ENCODE results near the gene KIAA1671. TPM values are rescaled to one million over a fixed set of nuclear protein-coding genes. Genes with fewer than 3 reads are reported as not detected.
A peak's percentile ranks its signal among the peaks of the same experiment; 100 is the strongest.
"Not testable (repeated sequence)": the region's sequence is repeated elsewhere in the genome, so short reads cannot be mapped to it uniquely, and the experiment has no call there.

Gene KIAA1671
- total RNA-seq (0.02 and 0.05 TPM in 2 replicates), polyA plus RNA-seq (0.01 and 0.04 TPM in 2 replicates), polyA minus RNA-seq (0.07 TPM in 1 of 2 replicates, not detected in the other)
- total RNA-seq (2013) = 0.37 TPM

- Histone ChIP-seq H3K4me2 (replicated peaks; ENCODE audit: low read depth, low read length, poor library complexity, severe bottlenecking) (peak within 1 kb of the TSS; percentile 84), H3K79me2 (ENCODE audit: control insufficient read depth, insufficient read depth, low read length) (no peaks in the 10 kb centered on the region), H4K20me1 (ENCODE audit: control insufficient read depth, insufficient read depth, low read length, poor library complexity, severe bottlenecking) (no peaks in the 10 kb centered on the region), H3K36me3 (replicated peaks in 1 of 2; ENCODE audit: control extremely low read depth in 1 of 2, control insufficient read depth in 1 of 2, extremely low read depth in 1 of 2, insufficient read depth in 2 of 2, low read length in 1 of 2) (no peaks in the 10 kb centered on the region), H3K27ac (ENCODE audit: low read length in 2 of 2) (no peak within 1 kb of the TSS), H3K9me3 (ENCODE audit: control extremely low read depth in 1 of 3, control insufficient read depth in 2 of 3, insufficient read depth in 1 of 3, low read length in 2 of 3) (peaks cover 0 to 16% (median 0%) of the 10 kb centered on the region in 3 donors), H3K4me3 (ENCODE audit: control extremely low read depth in 1 of 5, extremely low read depth in 1 of 5, insufficient read depth in 1 of 5, low read depth in 2 of 5, low read length in 4 of 5) (peak within 1 kb of the TSS in 4 of 5 experiments; percentile 39 to 62 (median 51)), H3K4me1 (ENCODE audit: control insufficient read depth in 2 of 2, insufficient read depth in 2 of 2, low read length in 2 of 2) (peaks cover 13 to 15% of the 10 kb centered on the region in 2 donors), H3K27me3 (replicated peaks in 1 of 4; ENCODE audit: control extremely low read depth in 1 of 4, control insufficient read depth in 3 of 4, insufficient read depth in 4 of 4, low read length in 3 of 4) (peaks cover 0 to 63% (median 25%) of the 10 kb centered on the region in 4 experiments), H2AFZ (ENCODE audit: insufficient read depth, low read depth, low read length, poor library complexity, severe bottlenecking) (peak within 1 kb of the TSS; percentile 69), H3K9ac (ENCODE audit: low read length) (peak within 1 kb of the TSS; percentile 59)
- DNase-seq (peak; percentile 77), ATAC-seq (ENCODE audit: low read depth) (peak; percentile 87)
- no peaks in the 10 kb centered on the region for H3K9me3 Mint-ChIP-seq (ENCODE audit: insufficient read depth)
- peaks cover 14% of the 10 kb centered on the region for H3K4me1 Mint-ChIP-seq
- intact Hi-C loops (cut with micrococcal nuclease) = no loop called here
- TF ChIP-seq CTCF (IDR thresholded peaks at IDR 0.05) (peak; percentile 67), EZH2 (IDR thresholded peaks at IDR 0.05; ENCODE audit: borderline replicate concordance, insufficient read depth, low read depth, low read length, poor library complexity, severe bottlenecking) (no peak)
- H3K27me3 Mint-ChIP-seq = peaks cover 73% of the 10 kb centered on the region
- ChIA-PET POLR2A (no interaction called here), CTCF (no interaction called here)
- H3K4me3 Mint-ChIP-seq = peak within 1 kb of the TSS; percentile 75
- WGBS (ENCODE audit: insufficient coverage) = 1% methylated on average over 70 of the region's 71 CpGs
- no peak within 1 kb of the TSS for H3K27ac Mint-ChIP-seq
Measured at GRCh38 chr22:24951942-24952836, at the start of gene KIAA1671. KIAA1671 (plus strand) TSS chr22:24952716; CDS start chr22:25028000, 75,284 bp downstream.

- Mint-ChIP-seq H3K9me3 (ENCODE audit: insufficient read depth) (peaks cover 6% of the 10 kb centered on the region), H3K4me3 (no peak overlapping the region), H3K27me3 (peaks cover 6% of the 10 kb centered on the region), H3K27ac (no peak overlapping the region), H3K4me1 (no peaks in the 10 kb centered on the region)
- Histone ChIP-seq H3K9ac (ENCODE audit: low read length) (no peak overlapping the region), H3K79me2 (ENCODE audit: control insufficient read depth, insufficient read depth, low read length) (no peaks in the 10 kb centered on the region), H3K9me3 (ENCODE audit: control extremely low read depth in 1 of 3, control insufficient read depth in 2 of 3, insufficient read depth in 1 of 3, low read length in 2 of 3) (peaks cover 0 to 23% (median 9%) of the 10 kb centered on the region in 3 donors), H3K4me2 (replicated peaks; ENCODE audit: low read depth, low read length, poor library complexity, severe bottlenecking) (no peak overlapping the region), H3K4me3 (ENCODE audit: control extremely low read depth in 1 of 5, extremely low read depth in 1 of 5, insufficient read depth in 1 of 5, low read depth in 2 of 5, low read length in 4 of 5) (no peak overlapping the region), H3K27ac (ENCODE audit: low read length in 2 of 2) (no peak overlapping the region), H3K36me3 (replicated peaks in 1 of 2; ENCODE audit: control extremely low read depth in 1 of 2, control insufficient read depth in 1 of 2, extremely low read depth in 1 of 2, insufficient read depth in 2 of 2, low read length in 1 of 2) (no peaks in the 10 kb centered on the region), H3K27me3 (replicated peaks in 1 of 4; ENCODE audit: control extremely low read depth in 1 of 4, control insufficient read depth in 3 of 4, insufficient read depth in 4 of 4, low read length in 3 of 4) (no peaks in the 10 kb centered on the region), H2AFZ (ENCODE audit: insufficient read depth, low read depth, low read length, poor library complexity, severe bottlenecking) (no peak overlapping the region), H4K20me1 (ENCODE audit: control insufficient read depth, insufficient read depth, low read length, poor library complexity, severe bottlenecking) (no peaks in the 10 kb centered on the region), H3K4me1 (ENCODE audit: control insufficient read depth in 2 of 2, insufficient read depth in 2 of 2, low read length in 2 of 2) (no peaks in the 10 kb centered on the region)
- POLR2A ChIA-PET = no interaction called here
- intact Hi-C loops (cut with micrococcal nuclease) = no loop called here
- DNase-seq (no peak), ATAC-seq (ENCODE audit: low read depth) (no peak)
- TF ChIP-seq EZH2 (IDR thresholded peaks at IDR 0.05; ENCODE audit: borderline replicate concordance, insufficient read depth, low read depth, low read length, poor library complexity, severe bottlenecking) (no peak), CTCF (IDR thresholded peaks at IDR 0.05) (no peak)
- CTCF ChIA-PET = no interaction called here
- 100% methylated on average over 1 of the region's 1 CpG for WGBS (ENCODE audit: insufficient coverage)
Measured at GRCh38 chr22:24905909-24906308, 46.6 kb upstream of the KIAA1671 start.

- H4K20me1 ChIP-seq (ENCODE audit: control insufficient read depth, insufficient read depth, low read length, poor library complexity, severe bottlenecking); H3K4me3 Mint-ChIP-seq; DNase-seq; H3K9ac ChIP-seq (ENCODE audit: low read length); H3K36me3 ChIP-seq (replicated peaks in 1 of 2; ENCODE audit: control extremely low read depth in 1 of 2, control insufficient read depth in 1 of 2, extremely low read depth in 1 of 2, insufficient read depth in 2 of 2, low read length in 1 of 2); H3K27ac ChIP-seq (ENCODE audit: low read length in 2 of 2); H3K4me1 ChIP-seq (ENCODE audit: control insufficient read depth in 2 of 2, insufficient read depth in 2 of 2, low read length in 2 of 2); H3K27me3 Mint-ChIP-seq; CTCF ChIA-PET; H3K9me3 Mint-ChIP-seq (ENCODE audit: insufficient read depth); H3K27ac Mint-ChIP-seq; ATAC-seq (ENCODE audit: low read depth); POLR2A ChIA-PET; intact Hi-C loops (cut with micrococcal nuclease); H3K4me3 ChIP-seq (ENCODE audit: control extremely low read depth in 1 of 5, extremely low read depth in 1 of 5, insufficient read depth in 1 of 5, low read depth in 2 of 5, low read length in 4 of 5); H2AFZ ChIP-seq (ENCODE audit: insufficient read depth, low read depth, low read length, poor library complexity, severe bottlenecking); H3K4me2 ChIP-seq (replicated peaks; ENCODE audit: low read depth, low read length, poor library complexity, severe bottlenecking); H3K79me2 ChIP-seq (ENCODE audit: control insufficient read depth, insufficient read depth, low read length); H3K4me1 Mint-ChIP-seq; H3K27me3 ChIP-seq (replicated peaks in 1 of 4; ENCODE audit: control extremely low read depth in 1 of 4, control insufficient read depth in 3 of 4, insufficient read depth in 4 of 4, low read length in 3 of 4): not testable (repeated sequence)
- peaks cover 0 to 23% (median 9%) of the 10 kb centered on the region in 3 donors for H3K9me3 ChIP-seq (ENCODE audit: control extremely low read depth in 1 of 3, control insufficient read depth in 2 of 3, insufficient read depth in 1 of 3, low read length in 2 of 3)
- WGBS (ENCODE audit: insufficient coverage) = no CpG with 5 or more reads among the region's 3 CpGs
Measured at GRCh38 chr22:24907101-24907500, 45.4 kb upstream of the KIAA1671 start.
